T1000 (cell line): ENCODE results near the gene GON7.
"Not testable (repeated sequence)": the region's sequence is repeated elsewhere in the genome, so short reads cannot be mapped to it uniquely, and the experiment has no call there.

Experiments
- DNase-seq: peaks from one replicate; lab custom pipeline; 2025; ENCODE audit warnings: mixed read lengths; lab: John Stamatoyannopoulos, UW

The GON7 gene

GRCh38 chr14:93199031-93199430 lies 7.8 kb downstream of the GON7 start:
- no peak for DNase-seq

DNA sequence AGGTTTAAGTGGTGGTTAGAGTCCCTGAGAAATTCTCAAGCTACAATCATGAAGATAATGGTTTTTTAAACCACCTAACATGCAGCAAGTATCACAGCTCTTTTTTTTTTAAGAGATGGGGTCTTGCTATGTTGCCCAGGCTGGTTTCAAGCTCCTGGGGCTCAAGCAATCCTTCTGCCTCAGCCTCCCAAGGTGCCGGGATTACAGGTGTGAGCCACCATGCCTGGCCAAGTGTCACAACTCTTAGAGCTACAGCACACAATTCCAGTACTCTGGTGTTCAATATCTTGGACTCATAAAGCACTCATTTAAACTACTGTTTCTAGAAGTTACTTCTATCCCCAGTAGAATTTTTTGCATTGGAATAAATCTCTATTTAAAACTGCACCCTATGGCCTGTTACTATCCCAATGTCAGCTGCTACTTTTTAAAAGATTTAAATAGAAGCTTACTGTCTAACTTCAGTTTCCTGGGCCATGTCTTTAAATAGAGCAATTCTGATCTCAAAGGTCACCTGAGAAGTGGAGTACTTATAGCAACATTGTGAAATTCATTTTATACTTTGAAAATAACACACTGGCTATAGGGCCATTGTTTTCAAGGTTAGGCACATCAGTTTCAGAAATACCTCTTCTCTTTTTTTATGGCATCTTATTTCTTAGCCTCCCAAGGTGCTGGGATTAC lies 11.4 kb downstream of the GON7 start:
- DNase-seq: no peak

DNA sequence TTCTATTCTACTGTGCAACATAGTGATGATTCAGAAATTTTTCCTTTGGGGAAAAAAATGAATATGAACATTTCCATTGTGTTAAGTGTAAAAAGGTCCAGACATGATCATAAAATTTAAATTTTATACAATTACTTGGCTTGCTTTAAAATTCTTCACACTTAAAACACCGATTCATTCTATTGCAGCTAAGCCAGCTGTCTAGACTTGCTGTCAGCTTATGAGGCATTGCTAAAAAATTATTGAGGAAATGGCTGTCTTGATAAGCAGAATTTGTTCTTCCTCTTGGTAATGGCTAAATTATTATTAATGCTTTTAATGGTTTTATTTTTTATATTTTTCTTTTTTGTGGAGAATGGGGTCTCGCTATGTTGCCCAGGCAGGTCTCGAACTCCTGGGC lies 19.9 kb downstream of the GON7 start:
- DNase-seq: no peak

DNA sequence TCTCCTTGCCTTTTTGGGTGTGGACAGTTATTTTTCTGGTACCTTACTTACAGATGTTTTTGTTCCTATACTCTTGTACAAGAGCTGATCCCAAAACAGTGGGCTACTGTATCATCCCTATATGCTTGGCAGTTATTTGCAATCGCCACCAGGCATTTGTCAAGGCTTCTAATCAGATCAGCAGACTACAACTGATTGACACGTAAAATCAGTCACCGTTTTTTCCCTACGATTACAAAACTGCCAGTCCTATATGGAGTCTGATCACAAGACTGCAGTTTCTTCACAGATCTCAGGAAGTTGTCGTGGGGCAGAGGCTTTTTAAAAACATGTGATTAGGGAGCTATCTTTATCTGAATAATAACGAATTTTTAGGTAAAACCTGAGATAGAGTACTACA lies 20.4 kb downstream of the GON7 start:
- no peak for DNase-seq

DNA sequence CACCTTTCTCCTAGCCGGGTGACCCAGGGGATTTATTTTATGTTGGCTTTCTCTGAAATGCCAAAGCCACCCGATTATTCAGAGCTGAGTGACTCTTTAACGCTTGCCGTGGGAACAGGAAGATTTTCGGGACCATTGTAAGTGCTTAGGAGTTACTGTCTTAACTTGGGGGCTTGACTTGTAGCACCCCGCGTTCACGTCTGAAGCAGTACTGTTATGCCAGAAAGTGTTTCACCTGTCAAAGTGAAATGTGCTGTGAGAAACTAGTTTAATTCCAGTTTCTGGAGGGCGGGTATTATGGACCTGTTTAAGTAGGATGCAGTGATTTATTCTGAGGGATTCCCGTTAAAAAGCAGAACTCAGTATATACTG lies 21.5 kb downstream of the GON7 start:
- no peak for DNase-seq

- peak; percentile 78 for DNase-seq
Observed at GRCh38 chr14:93184391-93185348, 22.2 kb downstream of the GON7 start, which contains the start of the genes LYSET and MOAP1. Gene LYSET, plus strand, starts transcription at chr14:93185317. Its CDS starts 89 bp downstream, at chr14:93185406. Gene MOAP1, minus strand, starts transcription at chr14:93184897. Its CDS starts 655 bp downstream, at chr14:93184242.

GRCh38 chr14:93183596-93184317 lies 23.1 kb downstream of the GON7 start:
- DNase-seq: no peak

DNA sequence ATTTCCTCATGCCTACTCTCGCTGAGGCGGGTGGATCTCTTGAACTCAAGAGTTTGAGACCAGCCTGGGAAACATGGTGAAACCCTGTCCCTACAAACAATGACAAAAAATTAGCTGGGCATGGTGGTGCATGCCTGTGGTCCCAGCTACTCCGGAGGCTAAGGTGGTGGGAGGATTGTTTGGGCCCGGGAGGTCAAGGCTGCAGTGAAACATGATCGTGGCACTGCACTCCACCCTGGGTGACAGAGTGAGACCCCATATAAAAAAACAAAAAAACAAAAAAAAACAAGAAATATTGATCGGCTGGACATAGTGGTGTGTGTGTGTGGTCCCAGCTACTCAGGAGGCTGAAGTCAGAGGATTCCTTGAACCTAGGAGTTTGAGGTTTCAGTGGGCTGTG lies 31.4 kb downstream of the GON7 start:
- DNase-seq: no peak

GRCh38 chr14:93174731-93175130 lies 32.1 kb downstream of the GON7 start:
- DNase-seq: not testable (repeated sequence)

DNA sequence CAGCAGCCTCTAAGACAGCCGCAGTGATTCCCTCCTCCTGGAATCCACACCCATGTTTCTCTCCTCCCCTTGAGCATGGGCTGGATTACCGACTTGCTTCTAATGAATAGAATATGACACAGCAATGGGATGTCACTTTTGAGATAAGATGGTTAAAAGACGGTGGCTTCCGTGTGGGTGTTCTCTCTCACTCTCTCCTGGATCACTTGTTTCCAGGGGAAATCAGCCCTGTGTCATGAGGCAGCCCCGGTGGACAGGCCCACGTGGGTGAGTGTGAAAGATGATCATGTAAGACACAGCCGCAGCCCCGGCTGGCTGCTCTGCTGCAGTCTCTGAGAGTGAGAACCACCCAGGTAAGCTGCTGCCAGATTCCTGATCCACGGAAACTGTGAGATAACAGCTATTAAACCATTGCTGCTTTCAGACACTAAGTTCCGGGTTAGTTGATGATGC lies 32.9 kb downstream of the GON7 start:
- DNase-seq: no peak

- DNase-seq: no peak
Observed at GRCh38 chr14:93171376-93171775, 35.5 kb downstream of the GON7 start.

GRCh38 chr14:93170141-93170540 lies 36.7 kb downstream of the GON7 start:
- DNase-seq: not testable (repeated sequence)

DNA sequence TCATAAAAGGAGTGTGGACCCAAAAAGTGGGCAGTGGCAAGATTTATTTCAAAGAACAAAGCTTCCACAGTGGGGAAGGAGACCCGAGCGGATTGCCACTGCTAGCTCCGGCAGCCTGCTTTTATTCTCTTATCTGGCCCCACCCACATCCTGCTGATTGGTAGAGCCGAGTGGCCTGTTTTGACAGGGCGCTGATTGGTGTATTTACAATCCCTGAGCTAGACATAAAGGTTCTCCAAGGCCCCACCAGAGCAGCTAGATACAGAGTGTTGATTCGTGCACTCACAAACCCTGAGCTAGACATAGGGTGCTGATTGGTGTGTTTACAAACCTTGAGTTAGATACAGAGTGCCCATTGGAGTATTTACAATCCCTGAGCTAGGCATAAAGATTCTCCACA lies 37.2 kb downstream of the GON7 start:
- DNase-seq: not testable (repeated sequence)

- not testable (repeated sequence) for DNase-seq
Observed at GRCh38 chr14:93168610-93169009, 38.3 kb downstream of the GON7 start.

GRCh38 chr14:93165271-93166265 lies 41.3 kb downstream of the GON7 start:
- DNase-seq: not testable (repeated sequence)

- DNase-seq: no peak
Observed at GRCh38 chr14:93163564-93163963, 43.3 kb downstream of the GON7 start.

DNA sequence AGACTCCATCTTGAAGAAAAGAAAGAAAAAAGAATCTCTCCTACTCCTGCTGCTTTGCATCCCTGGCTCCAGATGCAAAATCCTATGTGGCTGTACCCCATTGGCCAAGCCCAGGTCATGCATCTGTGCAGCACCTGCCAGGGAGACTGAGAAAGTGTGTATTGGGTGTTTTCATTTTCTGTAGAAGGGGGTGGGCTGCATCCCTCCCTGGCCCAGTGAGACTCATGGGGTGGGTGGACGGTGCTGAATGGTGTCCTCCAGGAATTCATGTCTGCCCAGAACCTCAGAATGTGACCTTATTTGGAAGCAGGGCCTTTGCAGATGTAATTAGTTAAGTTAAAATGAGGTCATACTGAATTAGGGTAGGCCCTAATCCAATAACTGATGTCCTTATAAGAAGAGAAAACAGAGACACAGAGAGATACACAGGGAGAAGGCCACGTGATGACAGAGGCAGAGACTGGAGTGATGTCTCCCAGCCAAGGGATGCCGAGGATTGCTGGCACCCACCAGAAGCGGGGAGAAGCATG lies 45.4 kb downstream of the GON7 start:
- DNase-seq: no peak

GRCh38 chr14:93160353-93160801 lies 46.5 kb downstream of the GON7 start:
- no peak for DNase-seq

DNA sequence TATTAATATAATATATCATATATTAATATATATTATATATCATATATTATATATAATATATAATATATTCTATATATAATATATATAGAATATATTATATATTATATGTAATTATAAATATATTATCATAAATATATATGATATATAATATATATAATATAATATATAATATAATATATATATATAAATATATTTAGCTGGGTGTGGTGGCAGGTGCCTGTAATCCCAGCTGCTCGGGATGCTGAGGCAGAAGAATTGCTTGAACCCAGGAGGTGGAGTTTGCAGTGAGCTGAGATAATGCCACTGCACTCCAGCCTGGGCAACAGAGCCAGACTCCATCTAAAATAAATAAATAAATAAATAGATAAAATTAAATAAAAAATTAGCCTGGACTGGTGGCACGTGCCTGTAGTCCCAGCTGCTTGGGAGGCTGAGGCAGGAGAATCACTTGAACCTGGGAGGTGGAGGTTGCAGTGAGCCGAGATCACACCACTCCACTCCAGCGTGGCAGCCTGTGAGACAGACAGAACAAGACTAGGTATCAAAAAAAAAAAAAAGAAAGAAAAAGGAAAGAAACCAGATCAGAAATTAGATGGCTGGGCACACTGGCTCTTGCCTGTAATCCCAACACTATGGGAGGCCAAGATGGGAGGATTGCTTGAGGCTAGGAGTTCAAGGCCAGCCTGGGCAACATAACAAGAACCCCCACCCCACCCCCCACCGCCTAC lies 47.1 kb downstream of the GON7 start:
- DNase-seq: not testable (repeated sequence)

DNA sequence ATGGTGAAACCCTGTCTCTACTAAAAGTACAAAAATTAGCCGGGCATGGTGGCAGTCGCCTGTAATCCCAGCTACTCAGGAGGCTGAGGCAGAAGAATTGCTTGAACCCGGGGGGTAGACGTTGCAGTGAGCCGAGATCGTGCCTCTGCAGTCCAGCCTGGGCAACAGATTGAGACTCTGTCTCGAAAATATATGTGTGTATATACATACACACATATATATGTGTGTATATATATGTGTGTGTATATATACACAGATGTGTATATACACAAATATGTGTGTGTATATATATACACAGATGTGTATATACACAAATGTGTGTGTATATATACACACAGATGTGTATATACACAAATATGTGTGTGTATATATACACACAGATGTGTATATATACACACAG lies 48.5 kb downstream of the GON7 start:
- DNase-seq: not testable (repeated sequence)
